ACC112 (cell line): ENCODE measurements around the gene SERPINB10.

ENCODE experiments used
- H2AFZ ChIP-seq: fragments of 200-600 bp; sonication (generic); one replicate; pipeline ENCODE4 v1.6.0; 2017; ENCODE audit warnings: antibody characterized with exemption, low read length; ENCODE audit not compliant: unreplicated experiment
- H3K27ac ChIP-seq: fragments of 200-600 bp; sonication (generic); 2 replicates; pipeline ENCODE4 v1.5.1; 2014; ENCODE audit warnings: low read depth, mild to moderate bottlenecking, antibody characterized with exemption, low read length, moderate library complexity
- H3K27me3 ChIP-seq: fragments of 200-600 bp; sonication (generic); 2 replicates; pipeline ENCODE4 v1.6.1; 2014; ENCODE audit warnings: mild to moderate bottlenecking, antibody characterized with exemption, low read length, moderate library complexity, mixed read lengths; ENCODE audit not compliant: insufficient read depth
- H3K36me3 ChIP-seq: fragments of 200-600 bp; sonication (generic); 2 replicates; pipeline ENCODE4 v1.6.1; 2016; ENCODE audit warnings: mild to moderate bottlenecking, antibody characterized with exemption, low read length, moderate library complexity, mixed read lengths; ENCODE audit not compliant: insufficient read depth
- H3K4me1 ChIP-seq: fragments of 200-600 bp; sonication (generic); one replicate; pipeline ENCODE4 v1.6.1; 2016; ENCODE audit warnings: low read length, mixed read lengths; ENCODE audit not compliant: insufficient read depth, unreplicated experiment, control insufficient read depth
- H3K4me3 ChIP-seq: fragments of 200-600 bp; sonication (generic); 2 replicates; pipeline ENCODE4 v1.5.1; 2014; ENCODE audit warnings: mild to moderate bottlenecking, low read depth, low read length
- H3K79me2 ChIP-seq: fragments of 200-600 bp; sonication (generic); one replicate; pipeline ENCODE4 v1.6.0; 2016; ENCODE audit warnings: low read length; ENCODE audit not compliant: control insufficient read depth, unreplicated experiment, insufficient read depth

The SERPINB10 gene

GRCh38 chr18:63947051-63947790 is 39.5 kb downstream of the SERPINB10 start:
- Histone ChIP-seq H3K4me1 (no peaks in the 10 kb centered on the region), H3K79me2 (no peaks in the 10 kb centered on the region), H3K27ac (no peak overlapping the region), H3K4me3 (no peak overlapping the region), H3K27me3 (peaks cover 3% of the 10 kb centered on the region), H3K36me3 (no peaks in the 10 kb centered on the region), H2AFZ (no peak overlapping the region)

GRCh38 chr18:63949068-63949737 is 41.4 kb downstream of the SERPINB10 start, which contains the start of gene HMSD:
Gene HMSD (plus strand): TSS chr18:63949301. CDS start chr18:63953456, 4,155 bp downstream.
- Histone ChIP-seq H3K36me3 (no peaks in the 10 kb centered on the region), H3K4me3 (peak within 1 kb of the TSS; percentile 74), H3K27ac (no peak within 1 kb of the TSS), H3K79me2 (no peaks in the 10 kb centered on the region), H3K4me1 (no peaks in the 10 kb centered on the region), H3K27me3 (no peaks in the 10 kb centered on the region), H2AFZ (peak within 1 kb of the TSS; percentile 89)

GRCh38 chr18:63951302-63951705 is 43.5 kb downstream of the SERPINB10 start:
- no peaks in the 10 kb centered on the region for H3K79me2 ChIP-seq
- H3K27ac ChIP-seq = no peak overlapping the region
- no peaks in the 10 kb centered on the region for H3K4me1 ChIP-seq
- no peak overlapping the region for H2AFZ ChIP-seq
- H3K4me3 ChIP-seq = no peak overlapping the region
- peaks cover 5% of the 10 kb centered on the region; the same call in 1 of the 2 replicates for H3K27me3 ChIP-seq
- H3K36me3 ChIP-seq = no peaks in the 10 kb centered on the region

GRCh38 chr18:63953811-63954210 is 46.1 kb downstream of the SERPINB10 start:
- Histone ChIP-seq H3K27ac (no peak overlapping the region), H3K79me2 (no peaks in the 10 kb centered on the region), H3K4me3 (no peak overlapping the region), H3K36me3 (no peaks in the 10 kb centered on the region), H2AFZ (no peak overlapping the region), H3K27me3 (peaks cover 13% of the 10 kb centered on the region), H3K4me1 (no peaks in the 10 kb centered on the region)

GRCh38 chr18:63956755-63957154 is 49.0 kb downstream of the SERPINB10 start:
- Histone ChIP-seq H3K4me3 (no peak overlapping the region), H3K36me3 (no peaks in the 10 kb centered on the region), H3K4me1 (no peaks in the 10 kb centered on the region), H3K27me3 (peaks cover 13% of the 10 kb centered on the region), H3K79me2 (no peaks in the 10 kb centered on the region), H2AFZ (no peak overlapping the region), H3K27ac (no peak overlapping the region)

- Histone ChIP-seq H3K4me1 (no peaks in the 10 kb centered on the region), H3K36me3 (no peaks in the 10 kb centered on the region), H3K27ac (no peak overlapping the region)
Measured at GRCh38 chr18:63960891-63961290, 53.1 kb downstream of the SERPINB10 start.

GRCh38 chr18:63961435-63961980 is 53.8 kb downstream of the SERPINB10 start:
- H3K36me3 ChIP-seq = no peaks in the 10 kb centered on the region
- no peaks in the 10 kb centered on the region for H3K4me1 ChIP-seq
- H3K4me3 ChIP-seq = no peak overlapping the region
- H3K27me3 ChIP-seq = peaks cover 6% of the 10 kb centered on the region
- H3K27ac ChIP-seq = no peak overlapping the region
- no peaks in the 10 kb centered on the region for H3K79me2 ChIP-seq
- H2AFZ ChIP-seq = no peak overlapping the region

More at GRCh38 chr18:63960891-63961290, 53.1 kb downstream of the SERPINB10 start:
- Histone ChIP-seq H3K27me3 (peaks cover 9% of the 10 kb centered on the region), H3K79me2 (no peaks in the 10 kb centered on the region), H2AFZ (no peak overlapping the region), H3K4me3 (no peak overlapping the region)

GRCh38 chr18:63962137-63962536 is 54.4 kb downstream of the SERPINB10 start:
- Histone ChIP-seq H3K27ac (no peak overlapping the region), H3K36me3 (no peaks in the 10 kb centered on the region)

GRCh38 chr18:63963615-63964256 is 56.0 kb downstream of the SERPINB10 start:
- no peak overlapping the region for H3K27ac ChIP-seq

More at GRCh38 chr18:63962137-63962536, 54.4 kb downstream of the SERPINB10 start:
- Histone ChIP-seq H3K4me1 (no peaks in the 10 kb centered on the region), H3K27me3 (no peaks in the 10 kb centered on the region; the same call in 1 of the 2 replicates), H2AFZ (no peak overlapping the region), H3K79me2 (no peaks in the 10 kb centered on the region), H3K4me3 (no peak overlapping the region)

GRCh38 chr18:63964908-63965307 is 57.1 kb downstream of the SERPINB10 start:
- peaks cover 6% of the 10 kb centered on the region for H3K4me1 ChIP-seq
- H3K27me3 ChIP-seq = no peaks in the 10 kb centered on the region
- H3K27ac ChIP-seq = no peak overlapping the region

More at GRCh38 chr18:63963615-63964256, 56.0 kb downstream of the SERPINB10 start:
- Histone ChIP-seq H3K79me2 (no peaks in the 10 kb centered on the region), H3K27me3 (no peaks in the 10 kb centered on the region), H3K4me3 (no peak overlapping the region), H2AFZ (no peak overlapping the region), H3K4me1 (no peaks in the 10 kb centered on the region), H3K36me3 (no peaks in the 10 kb centered on the region)

More at GRCh38 chr18:63964908-63965307, 57.1 kb downstream of the SERPINB10 start:
- Histone ChIP-seq H3K36me3 (no peaks in the 10 kb centered on the region), H3K79me2 (no peaks in the 10 kb centered on the region), H2AFZ (no peak overlapping the region), H3K4me3 (no peak overlapping the region)
